GM12878 (cell line): ENCODE data around the gene KTN1. TPM values are rescaled to one million over a fixed set of nuclear protein-coding genes. Genes with fewer than 3 reads are reported as not detected.

Experiments
- ATAC-seq: fragments of 200-7000 bp; cut with Tn5 transposase; 3 replicates; pipeline ENCODE4 v1.9.1; 2020; ENCODE audit warnings: mild to moderate bottlenecking, moderate library complexity
- BruUV-seq: library from RNA; stranded (reverse); fragments of 400-500 nt; replicated peaks from 2 replicates; lab custom pipeline; 2021; lab: Mats Ljungman, UMichigan
- CTCF ChIA-PET: fragments of 300-600 bp; sonication (Branson Sonifier 250); formaldehyde crosslinking; extraction: SDS; loops from one replicate; lab custom pipeline; 2021; ENCODE audit warnings: inconsistent platforms; lab: Yijun Ruan, JAX
- POLR2A ChIA-PET: fragments of 350-600 bp; formaldehyde crosslinking; extraction: SDS; loops from one replicate; lab custom pipeline; 2021; ENCODE audit warnings: inconsistent platforms; lab: Charles Lee
- RAD21 ChIA-PET: fragments of 300-600 bp; sonication (Branson Sonifier 250); formaldehyde crosslinking; loops from one replicate; lab custom pipeline; 2023; ENCODE audit warnings: antibody characterized with exemption; ENCODE audit not compliant: unreplicated experiment; lab: Charles Lee
- SMC1A ChIA-PET: fragments of 300-600 bp; sonication (Branson Sonifier 250); formaldehyde crosslinking; loops from one replicate; lab custom pipeline; 2023; ENCODE audit not compliant: unreplicated experiment, uncharacterized antibody; lab: Charles Lee
- DNase-seq: peaks from one replicate; pipeline ENCODE4 v3.0.0-alpha.2; 2011; ENCODE audit warnings: low read depth, low spot score
- FAIRE-seq: peaks from 3 replicates; lab custom pipeline; 2011; peaks lifted over from hg19 to GRCh38; lab: Jason Lieb, UNC
- H2AFZ ChIP-seq: 2 replicates; pipeline ENCODE4 v1.6.0; 2011; ENCODE audit warnings: low read depth, low read length, control low read depth; ENCODE audit not compliant: control insufficient read depth
- H3K27ac ChIP-seq: 2 replicates; pipeline ENCODE4 v1.5.1; 2011; ENCODE audit warnings: control low read depth; ENCODE audit not compliant: control insufficient read depth, insufficient read depth
- H3K27me3 ChIP-seq, 2 experiments: replicated peaks in 1 of 2; 2 replicates each; pipeline versions ENCODE4 v1.6.0 to v1.6.1; 2011; ENCODE audit warnings: low read length in 1 of 2; ENCODE audit not compliant: control insufficient read depth in 2 of 2, insufficient read depth in 2 of 2
- H3K36me3 ChIP-seq, 2 experiments: 2 replicates each; pipeline ENCODE4 v1.5.1; 2011; ENCODE audit warnings: low read length in 1 of 2; ENCODE audit not compliant: control insufficient read depth in 2 of 2, insufficient read depth in 2 of 2
- H3K4me1 ChIP-seq: 2 replicates; pipeline ENCODE4 v1.6.1; 2011; ENCODE audit warnings: mild to moderate bottlenecking, low read length, moderate library complexity, mixed read lengths; ENCODE audit not compliant: control insufficient read depth, insufficient read depth
- H3K4me2 ChIP-seq: 2 replicates; pipeline ENCODE4 v1.6.0; 2011; ENCODE audit warnings: control low read depth; ENCODE audit not compliant: control insufficient read depth, insufficient read depth
- H3K4me3 ChIP-seq: fragments of 200-600 bp; sonication (generic); 2 replicates; pipeline ENCODE4 v1.5.1; 2016
- H3K79me2 ChIP-seq: 2 replicates; pipeline ENCODE4 v1.6.0; 2011; ENCODE audit warnings: low read length; ENCODE audit not compliant: control insufficient read depth, insufficient read depth
- H3K9ac ChIP-seq: 2 replicates; pipeline ENCODE4 v1.8.0; 2011; ENCODE audit warnings: low read length, control low read depth, mixed read lengths; ENCODE audit not compliant: control insufficient read depth, insufficient read depth
- H3K9me3 ChIP-seq: replicated peaks from 3 replicates; pipeline ENCODE4 v1.5.1; 2011; ENCODE audit warnings: mild to moderate bottlenecking, low read length; ENCODE audit not compliant: control insufficient read depth, insufficient read depth
- H4K20me1 ChIP-seq: 2 replicates; pipeline ENCODE4 v1.6.0; 2011; ENCODE audit not compliant: control insufficient read depth, insufficient read depth
- CHD1 ChIP-seq: IDR thresholded peaks from 2 replicates; pipeline ENCODE4 v1.6.1; 2012; ENCODE audit warnings: low read depth, low read length, improper control_type of control experiment
- CHD4 ChIP-seq: fragments of 200-600 bp; sonication (generic); IDR thresholded peaks from 2 replicates; pipeline ENCODE4 v1.6.1; 2016; ENCODE audit warnings: mild to moderate bottlenecking
- EGR1 ChIP-seq, 2 experiments: IDR thresholded peaks; 1 replicate in 1 of 2; 2 replicates in 1 of 2; pipeline ENCODE4 v1.6.1; 2011 to 2012; ENCODE audit warnings: low read depth in 2 of 2, low read length in 2 of 2, borderline replicate concordance in 1 of 2, mild to moderate bottlenecking in 1 of 2, moderate library complexity in 1 of 2
- MEF2B ChIP-seq: fragments of 450-650 bp; IDR thresholded peaks from 2 replicates; pipeline ENCODE4 v1.6.1; 2018; ENCODE audit warnings: mild to moderate bottlenecking, moderate library complexity; ENCODE audit not compliant: partially characterized antibody, poor library complexity, severe bottlenecking
- NFIC ChIP-seq: IDR thresholded peaks from 2 replicates; pipeline ENCODE4 v1.6.1; 2012; ENCODE audit warnings: low read depth, mild to moderate bottlenecking, inconsistent platforms, low read length, moderate library complexity
- NR2C2 ChIP-seq: IDR thresholded peaks from 2 replicates; pipeline ENCODE4 v1.6.1; 2011; ENCODE audit warnings: borderline replicate concordance, low read depth; ENCODE audit not compliant: control insufficient read depth, insufficient read length
- POLR2AphosphoS2 ChIP-seq: IDR thresholded peaks from 2 replicates; pipeline ENCODE4 v1.6.1; 2011; ENCODE audit warnings: low read depth, mild to moderate bottlenecking, low read length, improper control_type of control experiment, moderate library complexity
- SIN3A ChIP-seq: IDR thresholded peaks from 2 replicates; pipeline ENCODE4 v1.6.1; 2012; ENCODE audit warnings: low read depth, low read length, improper control_type of control experiment
- SPI1 ChIP-seq: IDR thresholded peaks from 2 replicates; pipeline ENCODE4 v1.6.1; 2011; ENCODE audit warnings: low read depth, mild to moderate bottlenecking, low read length, moderate library complexity, borderline replicate concordance; ENCODE audit not compliant: insufficient read depth
- TBL1XR1 ChIP-seq: IDR thresholded peaks from 2 replicates; pipeline ENCODE4 v1.6.1; 2012; ENCODE audit warnings: low read depth, low read length, improper control_type of control experiment
- TCF12 ChIP-seq: IDR thresholded peaks from 2 replicates; pipeline ENCODE4 v1.6.1; 2011; ENCODE audit warnings: low read depth, mild to moderate bottlenecking, low read length
- TCF3 ChIP-seq: IDR thresholded peaks from 2 replicates; pipeline ENCODE4 v1.6.1; 2012; ENCODE audit warnings: low read depth, mild to moderate bottlenecking, low read length, borderline replicate concordance; ENCODE audit not compliant: insufficient read depth
- YY1 ChIP-seq: IDR thresholded peaks from 2 replicates; pipeline ENCODE4 v1.6.1; 2011; ENCODE audit warnings: low read depth, mild to moderate bottlenecking, low read length
- WGBS: methylation state at CpG from one replicate; pipeline ENCODE4 v1.1.6; 2016; ENCODE audit warnings: low lambda C conversion rate; ENCODE audit not compliant: insufficient replicate concordance, insufficient coverage; ENCODE audit errors: missing lambda C conversion rate; 5-methylcytosine and 5-hydroxymethylcytosine counted together
- in situ Hi-C: fragments of 300-500 bp; cut with MboI; formaldehyde crosslinking; loops from 9 replicates; pipeline ENCODE4 v1.14.3; 2018; ENCODE audit warnings: mixed read lengths
- intact Hi-C: fragments of 100-400 bp; cut with micrococcal nuclease; formaldehyde crosslinking; loops from one replicate; pipeline ENCODE4 v1.14.2; 2022; ENCODE audit not compliant: unreplicated experiment
- polyA plus RNA-seq, 11 experiments: library from polyadenylated mRNA; depleted of rRNA in 4 of 11; unstranded in 6 of 11; stranded (reverse) in 5 of 11; fragments of >200 nt; fragmentation: Nextera tagmentation in 4 of 11; fragmentation: Illumina TruSeq in 1 of 11; extraction: Ambion mirVana in 4 of 11; extraction: Trizol in 1 of 11; gene quantifications; 1 replicate in 1 of 11; 2 replicates in 10 of 11; pipeline versions ENCODE4 v1.2.1 to v1.2.3, GENCODE V29; 2011 to 2016; ENCODE audit warnings: inconsistent platforms in 2 of 11, missing spikeins in 2 of 11, low read depth in 1 of 11
- total RNA-seq, 4 experiments: library from RNA; depleted of rRNA in 3 of 4; stranded (reverse); fragments of >200 nt in 3 of 4; fragmentation: Illumina TruSeq in 1 of 4; extraction: Trizol in 1 of 4; gene quantifications; 2 replicates each; pipeline versions ENCODE4 v1.2.1 to v1.2.3, GENCODE V29; 2013 to 2021
- TF ChIP-seq, protein P1 (sequence below): fragments of 450-650 bp; IDR thresholded peaks from 2 replicates; pipeline ENCODE4 v1.6.1; 2017; ENCODE audit warnings: antibody characterized with exemption, mild to moderate bottlenecking, moderate library complexity

The KTN1 gene
- total and polyA plus RNA-seq, 10 of the 15 experiments (the other 5 are each of a cell fraction or from before 2014, with no cell fraction given), result 50.6 to 154 (median 84.2) TPM

DNA sequence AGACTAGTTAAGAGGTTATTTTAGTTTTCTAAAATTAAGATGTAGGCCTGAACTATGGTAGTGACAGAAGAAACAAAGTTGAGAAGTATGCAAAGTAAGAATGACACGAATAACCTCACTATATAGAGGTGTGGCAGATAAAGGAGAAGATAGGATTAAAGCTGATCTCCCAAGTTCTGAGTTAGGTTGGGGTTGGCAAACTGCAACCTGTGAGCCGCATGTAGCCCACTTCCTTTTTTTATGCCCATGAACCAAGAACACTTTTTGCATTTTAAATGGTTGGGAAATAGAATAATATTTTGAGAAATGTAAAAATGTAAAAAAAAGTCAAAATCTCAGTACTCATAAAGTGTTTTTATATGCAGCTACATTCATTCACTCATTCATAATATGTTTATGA is 34.3 kb downstream of the KTN1 start:
- H3K9ac ChIP-seq, result no peak overlapping the region
- FAIRE-seq (no peak), ATAC-seq (no peak)
- SMC1A ChIA-PET, result interaction anchor here (1.3 to 1.6 kb wide), 2 partner anchors 12 to 16 kb away, joined by 3 to 7 read pairs; no protein-coding TSS in a partner anchor
- in situ Hi-C loops, result no loop called here
- H3K4me1 ChIP-seq, result no peaks in the 10 kb centered on the region
- peaks cover 12% of the 10 kb centered on the region for H3K79me2 ChIP-seq
- no peak overlapping the region for H3K4me3 ChIP-seq
- 52% methylated on average over 2 of the region's 2 CpGs for WGBS
- RAD21 ChIA-PET, result interaction anchor here (1.1 kb wide), 1 partner anchor 9 kb away, joined by 3 read pairs; no protein-coding TSS in a partner anchor
- no peak overlapping the region for H3K27ac ChIP-seq
- H3K4me2 ChIP-seq, result no peak overlapping the region
- H3K36me3 ChIP-seq, result peaks cover 1 to 25% of the 10 kb centered on the region in 2 experiments
- TF ChIP-seq TCF3 (no peak), SPI1 (peak; percentile 36; the same call in 1 of the 2 replicates)
- TF ChIP-seq, all 136 proteins: peak for 1
- Histone ChIP-seq H2AFZ (no peak overlapping the region), H4K20me1 (no peaks in the 10 kb centered on the region), H3K9me3 (peaks cover 4% of the 10 kb centered on the region; the same call in 2 of the 3 replicates), H3K27me3 (no peaks in the 10 kb centered on the region)
- intact Hi-C loops, result no loop called here
- BruUV-seq, result no TSS peak
- CTCF ChIA-PET, result interaction anchor here (0.8 kb wide), 1 partner anchor 159 kb away, joined by 3 read pairs; no protein-coding TSS in a partner anchor
- DNase-seq, result no peak
- POLR2A ChIA-PET, result no interaction called here

DNA sequence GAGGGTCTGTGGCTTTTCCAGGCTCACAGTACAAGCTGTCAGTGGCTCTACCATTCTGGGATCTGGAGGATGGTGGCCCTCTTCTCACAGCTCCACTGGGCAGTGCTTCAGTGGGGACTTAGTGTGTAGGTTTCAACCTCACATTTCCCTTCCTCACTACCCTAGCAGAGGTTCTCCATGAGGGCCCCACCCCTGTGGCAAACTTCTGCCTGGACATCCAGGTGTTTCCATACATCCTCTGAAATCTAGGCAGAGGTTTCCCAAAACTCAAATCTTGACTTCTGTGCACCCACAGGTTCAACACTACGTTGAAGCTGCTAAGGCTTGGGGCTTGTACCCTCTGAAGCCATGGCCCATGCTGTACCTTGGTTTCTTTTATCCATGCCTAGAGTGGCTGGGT is 40.3 kb downstream of the KTN1 start:
- in situ Hi-C loops (no loop called here), intact Hi-C loops (no loop called here)
- WGBS, result 94% methylated on average over 1 of the region's 1 CpG
- H4K20me1 ChIP-seq, result no peaks in the 10 kb centered on the region
- SMC1A ChIA-PET, result no interaction called here
- no peak overlapping the region for H3K4me2 ChIP-seq
- DNase-seq, result no peak
- CTCF ChIA-PET, result no interaction called here
- BruUV-seq, result no TSS peak
- no peak overlapping the region for H3K9ac ChIP-seq
- FAIRE-seq, result no peak
- H2AFZ ChIP-seq, result no peak overlapping the region
- H3K4me3 ChIP-seq, result no peak overlapping the region
- H3K4me1 ChIP-seq, result no peaks in the 10 kb centered on the region
- peaks cover 11 to 46% of the 10 kb centered on the region in 2 experiments for H3K36me3 ChIP-seq
- no peak overlapping the region for H3K27ac ChIP-seq
- no peaks in the 10 kb centered on the region for H3K27me3 ChIP-seq
- H3K9me3 ChIP-seq, result peaks cover 15% of the 10 kb centered on the region
- RAD21 ChIA-PET, result no interaction called here
- H3K79me2 ChIP-seq, result no peaks in the 10 kb centered on the region
- ATAC-seq, result no peak
- POLR2A ChIA-PET, result no interaction called here
- TF ChIP-seq YY1 (no peak), SIN3A (no peak), NFIC (no peak), CHD1 (no peak), TCF12 (no peak), POLR2AphosphoS2 (no peak), MEF2B (no peak), NR2C2 (no peak), CHD4 (no peak), EGR1 (IDR thresholded peaks at IDR 0.05; ENCODE audit: borderline replicate concordance in 1 of 2, low read depth in 2 of 2, low read length in 2 of 2) (no peak), TBL1XR1 (no peak)
- TF ChIP-seq, protein P1, sequence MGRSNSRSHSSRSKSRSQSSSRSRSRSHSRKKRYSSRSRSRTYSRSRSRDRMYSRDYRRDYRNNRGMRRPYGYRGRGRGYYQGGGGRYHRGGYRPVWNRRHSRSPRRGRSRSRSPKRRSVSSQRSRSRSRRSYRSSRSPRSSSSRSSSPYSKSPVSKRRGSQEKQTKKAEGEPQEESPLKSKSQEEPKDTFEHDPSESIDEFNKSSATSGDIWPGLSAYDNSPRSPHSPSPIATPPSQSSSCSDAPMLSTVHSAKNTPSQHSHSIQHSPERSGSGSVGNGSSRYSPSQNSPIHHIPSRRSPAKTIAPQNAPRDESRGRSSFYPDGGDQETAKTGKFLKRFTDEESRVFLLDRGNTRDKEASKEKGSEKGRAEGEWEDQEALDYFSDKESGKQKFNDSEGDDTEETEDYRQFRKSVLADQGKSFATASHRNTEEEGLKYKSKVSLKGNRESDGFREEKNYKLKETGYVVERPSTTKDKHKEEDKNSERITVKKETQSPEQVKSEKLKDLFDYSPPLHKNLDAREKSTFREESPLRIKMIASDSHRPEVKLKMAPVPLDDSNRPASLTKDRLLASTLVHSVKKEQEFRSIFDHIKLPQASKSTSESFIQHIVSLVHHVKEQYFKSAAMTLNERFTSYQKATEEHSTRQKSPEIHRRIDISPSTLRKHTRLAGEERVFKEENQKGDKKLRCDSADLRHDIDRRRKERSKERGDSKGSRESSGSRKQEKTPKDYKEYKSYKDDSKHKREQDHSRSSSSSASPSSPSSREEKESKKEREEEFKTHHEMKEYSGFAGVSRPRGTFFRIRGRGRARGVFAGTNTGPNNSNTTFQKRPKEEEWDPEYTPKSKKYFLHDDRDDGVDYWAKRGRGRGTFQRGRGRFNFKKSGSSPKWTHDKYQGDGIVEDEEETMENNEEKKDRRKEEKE, result no peak
